ENCODE results near the gene EDN2.

The EDN2 gene

GRCh38 chr1:41468122-41468762, 16.2 kb downstream of the EDN2 start:
- CTCF ChIA-PET: interaction anchor here (0.9 to 2.5 kb wide), 3 partner anchors 8 to 24 kb away, joined by 3 to 8 read pairs (median 3); no protein-coding TSS in a partner anchor

GRCh38 chr1:41467673-41468072, 16.8 kb downstream of the EDN2 start:
- DNase-seq (ENCODE audit: low read depth, low spot score): no peak
- no peak overlapping the region for H3K4me3 ChIP-seq (ENCODE audit: low read depth, low read length)
- ChIA-PET POLR2A (no interaction called here), CTCF (interaction anchor here (0.9 to 2.5 kb wide), 4 partner anchors 9 to 187 kb away, joined by 3 to 8 read pairs (median 4); no protein-coding TSS in a partner anchor)
- no peak for TF ChIP-seq CTCF (IDR thresholded peaks at IDR 0.05; ENCODE audit: insufficient read depth, low read length, missing control alignments)

More at GRCh38 chr1:41468122-41468762, 16.2 kb downstream of the EDN2 start:
- TF ChIP-seq CTCF (IDR thresholded peaks at IDR 0.05; ENCODE audit: insufficient read depth, low read length, missing control alignments): no peak
- DNase-seq (ENCODE audit: low read depth, low spot score): no peak
- no peak overlapping the region for H3K4me3 ChIP-seq (ENCODE audit: low read depth, low read length)
- POLR2A ChIA-PET: no interaction called here

GRCh38 chr1:41466146-41466545, 18.3 kb downstream of the EDN2 start:
- DNase-seq (ENCODE audit: low read depth, low spot score): no peak
- ChIA-PET POLR2A (no interaction called here), CTCF (interaction anchor here (1.0 to 2.5 kb wide), 3 partner anchors 10 to 48 kb away, joined by 5 to 8 read pairs (median 5); no protein-coding TSS in a partner anchor)
- TF ChIP-seq CTCF (IDR thresholded peaks at IDR 0.05; ENCODE audit: insufficient read depth, low read length, missing control alignments): no peak
- H3K4me3 ChIP-seq (ENCODE audit: low read depth, low read length): no peak overlapping the region

GRCh38 chr1:41465741-41466140, 18.7 kb downstream of the EDN2 start:
- ChIA-PET CTCF (interaction anchor here (2.5 kb wide), 1 partner anchor 27 kb away, joined by 8 read pairs; no protein-coding TSS in a partner anchor), POLR2A (no interaction called here)
- no peak for TF ChIP-seq CTCF (IDR thresholded peaks at IDR 0.05; ENCODE audit: insufficient read depth, low read length, missing control alignments)

GRCh38 chr1:41464885-41465284, 19.6 kb downstream of the EDN2 start:
- POLR2A ChIA-PET: no interaction called here
- H3K4me3 ChIP-seq (ENCODE audit: low read depth, low read length): no peak overlapping the region
- CTCF ChIA-PET: interaction anchor here (1.0 to 1.3 kb wide), 3 partner anchors 10 to 18 kb away, joined by 3 read pairs; no protein-coding TSS in a partner anchor
- no peak for DNase-seq (ENCODE audit: low read depth, low spot score)
- no peak for TF ChIP-seq CTCF (IDR thresholded peaks at IDR 0.05; ENCODE audit: insufficient read depth, low read length, missing control alignments)

More at GRCh38 chr1:41465741-41466140, 18.7 kb downstream of the EDN2 start:
- DNase-seq (ENCODE audit: low read depth, low spot score): no peak
- no peak overlapping the region for H3K4me3 ChIP-seq (ENCODE audit: low read depth, low read length)

GRCh38 chr1:41463516-41463915, 21.0 kb downstream of the EDN2 start:
- no peak for DNase-seq (ENCODE audit: low read depth, low spot score)
- CTCF ChIA-PET: interaction anchor here (1.3 kb wide), 2 partner anchors 13 to 16 kb away, joined by 3 read pairs; no protein-coding TSS in a partner anchor
- H3K4me3 ChIP-seq (ENCODE audit: low read depth, low read length): no peak overlapping the region
- no peak for TF ChIP-seq CTCF (IDR thresholded peaks at IDR 0.05; ENCODE audit: insufficient read depth, low read length, missing control alignments)
- POLR2A ChIA-PET: no interaction called here

Data from AG04449 (cell line).